DMS 273 (cell line): ENCODE data around the gene TMEM150C.
"Not testable (repeated sequence)": the region's sequence is repeated elsewhere in the genome, so short reads cannot be mapped to it uniquely, and the experiment has no call there.

Experiments used
- DNase-seq: peaks from one replicate; lab custom pipeline; 2025; ENCODE audit not compliant: unreplicated experiment; lab: John Stamatoyannopoulos, UW

The TMEM150C gene

DNA sequence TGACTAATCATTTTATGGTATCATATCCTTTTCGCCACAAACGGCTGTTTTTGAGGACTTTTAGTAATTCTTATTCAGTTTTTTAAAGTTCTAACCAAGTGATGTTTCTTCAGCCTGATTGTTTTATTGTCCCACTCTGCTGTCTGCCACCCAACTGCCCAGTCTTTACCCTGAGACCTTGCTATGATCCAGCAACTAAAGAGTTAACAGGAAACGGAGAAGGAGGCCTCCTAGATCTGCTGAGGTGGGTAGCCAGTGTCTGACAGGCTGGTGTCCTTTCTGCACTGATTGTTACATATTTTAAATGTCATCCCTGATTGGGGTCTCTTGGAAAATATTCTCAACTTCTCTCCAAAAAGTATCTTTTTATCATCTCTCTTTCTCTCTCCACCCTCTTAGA is 7.9 kb upstream of the TMEM150C start:
- no peak for DNase-seq

- no peak for DNase-seq
Observed at GRCh38 chr4:82569076-82569475, 7.3 kb upstream of the TMEM150C start.

DNA sequence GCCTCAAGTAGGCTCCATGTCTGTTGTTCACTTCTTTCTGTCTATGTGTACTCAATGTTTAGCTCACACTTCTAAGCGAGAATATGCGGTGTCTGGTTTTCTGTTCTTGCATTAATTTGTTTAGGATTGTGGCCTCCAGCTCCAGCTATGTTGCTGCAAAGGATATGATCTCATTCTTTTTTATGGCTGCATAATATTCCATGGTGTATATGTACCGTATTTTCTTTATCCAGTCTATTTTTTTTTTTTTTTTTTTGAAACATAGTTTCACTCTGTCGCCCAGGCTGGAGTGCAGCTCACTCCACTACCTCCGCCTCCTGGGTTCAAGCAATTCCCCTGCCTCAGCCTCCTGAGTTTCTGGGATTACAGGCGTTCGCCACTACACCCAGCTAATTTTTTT is 5.7 kb upstream of the TMEM150C start:
- no peak for DNase-seq

- DNase-seq = no peak
Observed at GRCh38 chr4:82562564-82562854, 721 bp upstream of the TMEM150C start.

DNA sequence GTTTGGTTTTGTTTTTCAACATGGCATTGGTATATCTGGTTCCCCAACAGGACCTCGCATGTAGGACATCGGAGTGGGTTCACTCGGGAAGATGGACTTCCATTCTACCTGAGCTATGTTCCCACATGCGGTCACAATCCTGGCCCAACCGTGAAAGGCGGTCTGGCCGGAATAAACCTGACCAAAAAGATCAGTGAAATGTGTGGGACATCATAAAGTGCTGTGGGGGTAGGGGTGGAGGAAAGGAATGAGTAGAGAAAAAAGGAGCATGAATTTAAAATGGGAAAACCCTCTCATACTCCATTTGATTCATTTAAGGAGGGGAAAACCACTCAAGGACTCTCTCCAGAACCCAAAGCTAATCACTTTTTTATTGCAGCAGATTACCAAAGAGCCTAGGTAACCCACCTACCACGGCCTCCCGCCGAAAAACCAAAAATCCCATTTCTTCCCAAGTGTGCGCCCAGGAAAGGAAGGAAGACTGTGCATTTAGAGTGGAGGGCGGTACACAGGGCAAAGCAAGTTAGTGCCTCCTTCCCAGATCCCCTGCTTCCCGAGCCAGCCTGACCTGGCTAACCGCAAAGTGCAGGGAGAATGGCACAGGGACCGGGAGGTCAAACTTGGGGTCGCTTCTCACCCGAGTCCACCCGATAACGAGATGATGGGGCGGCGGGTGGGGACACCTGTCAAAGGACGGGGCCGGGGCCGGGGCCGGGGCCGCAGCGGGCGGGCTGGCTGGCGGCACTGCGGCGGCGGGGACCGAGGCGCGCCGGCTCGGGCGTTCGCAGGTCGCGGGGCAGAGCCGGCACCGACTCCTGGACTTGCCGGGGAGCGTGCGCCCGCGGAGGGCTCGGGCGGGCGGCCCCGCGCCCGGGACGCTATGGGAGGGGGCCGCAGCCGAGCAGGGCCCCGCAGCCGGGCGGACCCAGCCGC is 669 bp downstream of the TMEM150C start:
- DNase-seq = peak; percentile 54

- DNase-seq = no peak
Observed at GRCh38 chr4:82559735-82560120, 2.1 kb downstream of the TMEM150C start.

GRCh38 chr4:82559090-82559734 is 2.6 kb downstream of the TMEM150C start:
- DNase-seq = not testable (repeated sequence)

- DNase-seq = peak; percentile 4
Observed at GRCh38 chr4:82555276-82555675, 6.5 kb downstream of the TMEM150C start.

DNA sequence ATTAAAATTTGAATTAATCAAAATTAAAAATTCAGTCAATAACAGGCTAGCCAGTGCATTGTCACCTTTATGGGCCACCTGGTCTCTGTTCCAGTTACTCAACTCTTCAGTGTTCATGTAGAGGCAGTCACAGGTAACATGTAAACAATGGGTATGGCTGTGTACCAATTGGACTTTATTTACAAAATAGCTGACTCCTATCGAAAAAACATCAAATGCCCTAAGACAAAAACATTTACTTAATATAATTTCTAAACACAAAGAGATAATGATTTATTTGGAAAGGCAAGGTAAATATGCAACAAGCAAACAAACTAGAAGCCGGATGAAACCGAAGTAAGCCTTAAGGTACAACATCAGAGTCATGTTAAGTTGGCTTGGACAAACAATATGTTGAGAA is 8.8 kb downstream of the TMEM150C start:
- no peak for DNase-seq

- DNase-seq = no peak
Observed at GRCh38 chr4:82551734-82552133, 10.1 kb downstream of the TMEM150C start.

- DNase-seq = not testable (repeated sequence)
Observed at GRCh38 chr4:82547850-82548249, 13.9 kb downstream of the TMEM150C start.

DNA sequence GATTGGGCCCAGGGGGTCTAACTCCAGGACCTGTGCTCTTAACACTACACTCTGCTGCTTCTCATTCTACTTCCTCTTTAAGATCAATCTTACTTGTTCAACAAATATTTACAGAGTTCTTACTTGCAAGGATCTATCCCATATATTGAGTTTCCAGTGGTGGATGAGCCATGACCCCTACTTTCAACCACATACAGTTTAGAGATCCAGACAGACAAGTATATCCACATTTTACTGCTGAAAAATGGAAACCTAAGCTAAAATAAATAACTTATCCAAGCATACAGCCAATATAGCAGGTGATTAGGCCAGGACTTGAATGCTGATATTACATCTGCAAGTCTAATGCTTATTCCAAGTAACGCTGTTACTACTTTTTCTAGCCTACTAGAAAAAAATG is 18.7 kb downstream of the TMEM150C start:
- no peak for DNase-seq

DNA sequence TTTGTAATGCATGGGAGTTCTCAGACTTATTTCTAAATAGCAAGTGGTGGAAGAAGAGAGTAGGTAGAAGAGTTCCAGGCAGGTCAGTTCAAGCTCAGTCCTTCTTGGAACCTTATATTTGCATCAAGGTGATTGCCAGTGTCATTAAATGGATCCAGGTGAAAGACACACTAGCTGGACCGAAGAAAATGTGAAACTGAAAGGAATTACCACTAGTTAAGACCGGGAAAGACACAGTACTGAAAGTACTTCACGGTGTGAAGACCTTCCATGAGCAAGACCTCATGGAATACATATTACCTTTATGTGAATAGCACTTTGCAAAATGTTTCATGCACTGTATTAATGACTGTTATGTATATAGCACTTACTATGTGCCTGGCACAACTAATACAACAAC is 19.1 kb downstream of the TMEM150C start:
- no peak for DNase-seq

DNA sequence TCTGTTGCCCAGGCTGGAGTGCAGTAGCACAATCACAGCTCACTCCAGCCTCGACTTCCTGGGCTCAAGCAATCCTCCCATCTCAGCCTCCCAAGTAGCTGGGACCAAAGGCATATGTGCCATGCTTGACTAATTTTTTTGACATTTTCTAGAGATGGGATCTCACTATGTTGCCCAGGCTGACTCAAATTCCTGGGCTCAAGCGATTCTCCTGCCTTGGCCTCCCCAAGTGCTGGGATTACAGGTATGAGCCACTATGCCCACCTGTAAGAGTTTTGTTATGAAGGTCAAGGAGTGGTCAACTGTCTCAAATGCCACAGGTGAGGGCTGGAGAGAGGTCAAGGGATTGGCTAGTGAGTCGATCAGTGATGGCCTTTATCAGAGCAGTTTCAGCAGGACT is 32.5 kb downstream of the TMEM150C start:
- no peak for DNase-seq

DNA sequence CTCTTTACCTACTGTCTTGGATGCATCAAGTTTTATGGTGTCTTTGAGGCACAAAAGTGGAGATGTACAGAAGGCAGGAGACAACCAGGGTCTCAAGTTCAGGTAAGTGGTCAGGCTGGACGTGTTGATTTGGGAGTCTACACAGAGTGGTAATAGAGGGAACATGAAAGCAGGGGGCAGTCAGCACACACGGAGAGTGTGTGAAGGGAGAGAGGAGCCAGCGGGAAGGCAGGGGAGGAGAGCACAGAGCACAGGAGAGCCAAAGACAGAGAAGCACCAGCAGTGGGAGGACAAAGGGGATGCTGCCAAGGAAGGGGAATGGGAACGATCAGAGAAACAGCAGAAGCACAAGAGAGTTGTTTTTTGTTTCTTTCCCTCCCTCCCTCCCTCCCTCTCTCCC is 32.9 kb downstream of the TMEM150C start:
- no peak for DNase-seq

GRCh38 chr4:82528074-82528473 is 33.7 kb downstream of the TMEM150C start:
- DNase-seq = no peak

DNA sequence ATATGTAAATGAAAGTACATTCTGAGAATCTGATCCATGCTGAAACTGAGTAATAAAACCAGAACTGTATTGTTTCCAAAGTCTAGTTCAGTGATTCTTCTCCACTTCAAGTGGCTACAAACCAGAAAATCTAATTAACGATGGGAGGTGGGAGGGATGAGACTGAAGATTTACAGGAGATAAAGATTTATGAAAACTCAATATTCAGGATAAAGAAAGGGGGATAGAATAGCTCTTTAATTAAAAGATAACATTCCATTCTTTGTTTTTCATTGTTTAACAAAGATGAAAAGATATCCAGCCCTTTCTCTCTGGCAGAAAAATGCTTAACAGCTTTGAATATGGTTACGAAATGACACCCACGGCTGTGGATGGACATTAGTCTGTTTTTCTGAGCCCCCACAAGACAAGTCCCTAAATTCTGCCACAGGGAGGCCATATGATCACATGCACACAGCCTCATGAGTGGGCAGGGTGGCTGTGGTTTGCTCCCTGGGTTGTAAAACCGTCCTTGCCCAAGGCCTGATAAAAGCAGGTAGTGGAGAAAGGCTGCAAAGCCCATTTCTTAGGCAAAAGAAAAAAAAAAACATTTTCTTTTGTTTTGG is 36.4 kb downstream of the TMEM150C start:
- DNase-seq = no peak

DNA sequence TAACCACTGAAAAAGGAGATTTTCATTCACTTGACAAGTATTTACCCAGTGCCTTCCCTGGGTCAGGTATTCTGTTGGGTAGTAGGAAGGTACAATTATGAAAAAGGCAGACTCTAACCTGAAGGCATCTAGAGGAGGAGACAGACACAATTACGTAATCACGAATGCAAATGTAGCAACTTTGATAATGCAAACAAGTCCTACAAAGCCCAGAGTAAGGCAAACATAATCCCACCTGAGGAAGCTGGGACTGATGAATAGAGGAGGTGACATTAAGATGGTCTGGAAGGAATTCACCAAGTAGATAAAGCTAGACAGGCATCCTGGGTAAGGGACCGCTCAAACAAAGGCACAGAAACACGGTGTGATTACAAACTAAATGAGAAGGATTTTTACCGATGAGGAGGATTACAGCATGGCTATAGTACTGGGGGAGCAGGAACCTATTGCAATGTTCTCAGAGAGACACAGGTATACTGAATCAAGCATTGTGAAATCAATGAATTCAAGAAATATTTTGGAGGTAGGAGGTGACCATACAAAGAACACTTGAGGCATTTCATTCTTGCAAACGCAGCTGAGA is 37.1 kb downstream of the TMEM150C start:
- no peak for DNase-seq

- DNase-seq = no peak
Observed at GRCh38 chr4:82523179-82523578, 38.6 kb downstream of the TMEM150C start.

DNA sequence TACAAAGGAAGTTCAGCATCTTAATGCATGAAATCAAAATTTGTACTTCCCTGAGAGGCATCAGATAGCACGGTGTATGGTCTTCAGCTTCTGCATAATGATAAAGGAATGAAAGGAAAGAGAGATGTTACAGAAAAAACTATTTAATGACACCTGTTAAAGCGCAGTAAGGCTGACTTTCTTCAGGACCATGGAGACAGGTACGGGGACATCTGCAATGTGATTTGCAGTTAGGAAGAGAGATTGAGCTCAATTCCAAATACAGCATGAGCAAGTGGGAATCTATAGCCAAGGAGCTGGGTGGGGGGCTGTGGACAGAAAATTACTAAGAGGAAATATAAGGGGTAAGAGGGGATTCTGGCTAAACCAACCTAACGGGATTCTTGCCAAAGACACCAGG is 39.3 kb downstream of the TMEM150C start:
- no peak for DNase-seq

DNA sequence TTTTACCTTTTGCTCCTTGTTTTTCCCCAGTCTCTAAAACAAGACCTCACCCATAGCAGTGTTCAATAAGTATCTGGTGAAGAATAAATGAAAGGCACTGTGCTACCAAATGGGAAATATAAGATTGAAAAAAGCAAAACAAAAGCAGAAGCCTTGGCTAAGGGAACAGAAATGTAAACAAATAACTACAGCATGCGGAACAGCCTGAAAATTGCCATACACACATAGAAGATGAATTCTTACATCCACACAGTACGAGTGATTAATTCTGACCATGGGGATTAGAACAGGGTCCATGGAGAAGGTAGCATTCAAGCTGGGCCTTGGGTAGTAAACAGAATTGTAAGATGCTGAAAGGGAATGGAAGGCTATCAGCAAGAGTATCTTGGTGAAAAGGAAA is 40.5 kb downstream of the TMEM150C start:
- DNase-seq = no peak

DNA sequence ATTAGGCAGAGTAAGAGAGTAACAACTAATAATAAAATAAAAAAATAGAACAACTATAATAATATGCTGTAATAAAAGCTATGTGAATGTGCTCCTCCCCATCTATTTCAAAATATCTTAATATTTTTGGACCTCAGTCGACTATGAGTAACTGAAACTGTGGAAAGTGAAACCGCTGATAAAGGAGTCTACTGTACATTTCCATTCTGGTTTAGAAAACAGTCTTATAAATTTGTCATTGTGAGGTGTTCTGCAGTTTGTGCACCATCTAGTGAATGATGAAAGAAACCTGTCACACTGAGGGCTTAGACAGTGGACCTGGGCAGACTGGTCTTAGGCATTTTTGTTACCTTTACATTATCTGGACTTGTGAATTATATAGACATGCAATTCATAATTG is 42.0 kb downstream of the TMEM150C start:
- DNase-seq = no peak
